IMR-90 (cell line): ENCODE results near the gene SLC7A6OS.

Experiments used
- CHD1 ChIP-seq: IDR thresholded peaks from 2 replicates; pipeline ENCODE4 v1.6.1; 2012; ENCODE audit warnings: low read depth, low read length, improper control_type of control experiment
- POLR2A ChIP-seq: IDR thresholded peaks from 2 replicates; pipeline ENCODE4 v1.6.1; 2012; ENCODE audit warnings: mild to moderate bottlenecking, low read depth, low read length

GRCh38 chr16:68349838-68350410 lies 39.2 kb upstream of the SLC7A6OS start:
- no peak for TF ChIP-seq CHD1
- TF ChIP-seq POLR2A, result no peak
